Upper lobe of left lung (tissue), 4 donors: ENCODE results near the gene ILDR1.

Source experiments
- EP300 ChIP-seq, 4 donors: sonication (generic); formaldehyde crosslinking; IDR thresholded peaks; one replicate each; pipeline ENCODE4 v1.5.1; 2017; ENCODE audit warnings: antibody characterized with exemption in 4 of 4, control low read depth in 2 of 4
- POLR2A ChIP-seq, 4 donors: fragments of 450-650 bp; IDR thresholded peaks; one replicate each; pipeline ENCODE4 v1.5.1; 2016 to 2017; ENCODE audit warnings: antibody characterized with exemption in 4 of 4, mild to moderate bottlenecking in 2 of 4
- TF ChIP-seq, protein P1 (sequence below), 6 experiments: fragments of 450-650 bp in 4 of 6; fragments of 200-600 bp in 2 of 6; sonication (generic) in 2 of 6; IDR thresholded peaks; one replicate each; pipeline ENCODE4 v1.5.1; 2016 to 2019; ENCODE audit warnings: antibody characterized with exemption in 6 of 6

- TF ChIP-seq, protein P1, sequence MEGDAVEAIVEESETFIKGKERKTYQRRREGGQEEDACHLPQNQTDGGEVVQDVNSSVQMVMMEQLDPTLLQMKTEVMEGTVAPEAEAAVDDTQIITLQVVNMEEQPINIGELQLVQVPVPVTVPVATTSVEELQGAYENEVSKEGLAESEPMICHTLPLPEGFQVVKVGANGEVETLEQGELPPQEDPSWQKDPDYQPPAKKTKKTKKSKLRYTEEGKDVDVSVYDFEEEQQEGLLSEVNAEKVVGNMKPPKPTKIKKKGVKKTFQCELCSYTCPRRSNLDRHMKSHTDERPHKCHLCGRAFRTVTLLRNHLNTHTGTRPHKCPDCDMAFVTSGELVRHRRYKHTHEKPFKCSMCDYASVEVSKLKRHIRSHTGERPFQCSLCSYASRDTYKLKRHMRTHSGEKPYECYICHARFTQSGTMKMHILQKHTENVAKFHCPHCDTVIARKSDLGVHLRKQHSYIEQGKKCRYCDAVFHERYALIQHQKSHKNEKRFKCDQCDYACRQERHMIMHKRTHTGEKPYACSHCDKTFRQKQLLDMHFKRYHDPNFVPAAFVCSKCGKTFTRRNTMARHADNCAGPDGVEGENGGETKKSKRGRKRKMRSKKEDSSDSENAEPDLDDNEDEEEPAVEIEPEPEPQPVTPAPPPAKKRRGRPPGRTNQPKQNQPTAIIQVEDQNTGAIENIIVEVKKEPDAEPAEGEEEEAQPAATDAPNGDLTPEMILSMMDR (IDR thresholded peaks at IDR 0.05) = no peak
- TF ChIP-seq POLR2A (IDR thresholded peaks at IDR 0.05) = no peak
- no peak for TF ChIP-seq EP300 (IDR thresholded peaks at IDR 0.05)
Observed at GRCh38 chr3:122014741-122015140, 7.3 kb downstream of the ILDR1 start.
